Uterus (tissue), 2 donors: ENCODE measurements around the gene CLDN20.

Experiments
- POLR2A ChIP-seq, 2 donors: fragments of 450-650 bp; IDR thresholded peaks; one replicate each; pipeline ENCODE4 v1.6.1; 2016; ENCODE audit warnings: antibody characterized with exemption in 2 of 2, mild to moderate bottlenecking in 1 of 2, moderate library complexity in 1 of 2
- TF ChIP-seq, protein P1 (sequence below), 4 experiments: fragments of 200-600 bp in 2 of 4; fragments of 450-650 bp in 2 of 4; sonication (generic) in 2 of 4; IDR thresholded peaks; one replicate each; pipeline ENCODE4 v1.5.1; 2016 to 2019; ENCODE audit warnings: antibody characterized with exemption in 4 of 4, mild to moderate bottlenecking in 2 of 4, moderate library complexity in 1 of 4

DNA sequence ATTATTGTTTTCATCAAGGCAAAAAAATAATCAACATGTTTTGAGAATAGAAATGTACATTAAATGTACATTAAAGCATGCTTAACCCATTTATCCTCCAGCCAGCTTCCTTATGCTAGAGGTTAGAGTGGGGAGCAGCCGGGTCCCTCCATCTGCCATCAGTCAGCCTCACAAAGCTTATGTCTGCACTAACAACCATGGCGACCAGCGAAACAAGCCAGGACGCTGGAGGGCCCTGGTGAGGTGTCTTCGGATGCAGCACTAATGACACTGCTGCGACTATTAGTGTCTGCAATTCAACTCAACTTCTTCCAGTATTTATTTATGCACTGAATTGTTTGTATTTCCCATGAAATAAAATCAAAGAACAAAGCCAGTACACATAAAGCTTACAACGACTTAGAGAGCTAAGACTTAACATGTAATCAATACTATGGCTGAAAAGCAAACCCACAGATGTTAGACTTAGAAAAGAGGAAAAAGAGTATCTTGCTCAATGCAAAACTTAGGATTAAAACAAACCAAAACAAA lies 6.8 kb downstream of the CLDN20 start:
- TF ChIP-seq, protein P1, sequence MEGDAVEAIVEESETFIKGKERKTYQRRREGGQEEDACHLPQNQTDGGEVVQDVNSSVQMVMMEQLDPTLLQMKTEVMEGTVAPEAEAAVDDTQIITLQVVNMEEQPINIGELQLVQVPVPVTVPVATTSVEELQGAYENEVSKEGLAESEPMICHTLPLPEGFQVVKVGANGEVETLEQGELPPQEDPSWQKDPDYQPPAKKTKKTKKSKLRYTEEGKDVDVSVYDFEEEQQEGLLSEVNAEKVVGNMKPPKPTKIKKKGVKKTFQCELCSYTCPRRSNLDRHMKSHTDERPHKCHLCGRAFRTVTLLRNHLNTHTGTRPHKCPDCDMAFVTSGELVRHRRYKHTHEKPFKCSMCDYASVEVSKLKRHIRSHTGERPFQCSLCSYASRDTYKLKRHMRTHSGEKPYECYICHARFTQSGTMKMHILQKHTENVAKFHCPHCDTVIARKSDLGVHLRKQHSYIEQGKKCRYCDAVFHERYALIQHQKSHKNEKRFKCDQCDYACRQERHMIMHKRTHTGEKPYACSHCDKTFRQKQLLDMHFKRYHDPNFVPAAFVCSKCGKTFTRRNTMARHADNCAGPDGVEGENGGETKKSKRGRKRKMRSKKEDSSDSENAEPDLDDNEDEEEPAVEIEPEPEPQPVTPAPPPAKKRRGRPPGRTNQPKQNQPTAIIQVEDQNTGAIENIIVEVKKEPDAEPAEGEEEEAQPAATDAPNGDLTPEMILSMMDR (IDR thresholded peaks at IDR 0.05) = no peak
- no peak for TF ChIP-seq POLR2A (IDR thresholded peaks at IDR 0.05)
